CD4-positive, alpha-beta T cell (primary cell): Measurements from ENCODE around the gene DTX3. TPM values are rescaled to one million over a fixed set of nuclear protein-coding genes. Genes with fewer than 3 reads are reported as not detected.

ENCODE experiments used
- ATAC-seq: fragments of 200-7000 bp; cut with Tn5 transposase; one replicate; pipeline ENCODE4 v1.10.0; 2022; ENCODE audit warnings: mild to moderate bottlenecking; ENCODE audit not compliant: poor library complexity
- CTCF ChIA-PET: fragments of 350-600 bp; sonication (Branson Sonifier 250); formaldehyde crosslinking; loops from one replicate; lab custom pipeline; 2021; ENCODE audit warnings: antibody characterized with exemption, inconsistent platforms; lab: Charles Lee
- POLR2A ChIA-PET: fragments of 350-600 bp; sonication (Branson Sonifier 250); formaldehyde crosslinking; loops from one replicate; lab custom pipeline; 2021; ENCODE audit warnings: antibody characterized with exemption, inconsistent platforms; lab: Charles Lee
- DNase-seq, 14 experiments: peaks; one replicate each; pipeline ENCODE4 v3.0.0-alpha.2; 2013 to 2020; ENCODE audit warnings: mixed read lengths in 2 of 14
- H3K27ac ChIP-seq, 2 donors: one replicate each; pipeline versions ENCODE4 v1.5.1 to v1.7.0; 2013; ENCODE audit warnings: low read length in 2 of 2, low read depth in 1 of 2, mild to moderate bottlenecking in 1 of 2
- H3K27me3 ChIP-seq, 2 experiments: 1 replicate in 1 of 2; 2 replicates in 1 of 2; pipeline versions ENCODE4 v1.6.1 to v1.7.0; 2013; ENCODE audit warnings: low read length in 2 of 2, control low read depth in 1 of 2, mild to moderate bottlenecking in 1 of 2, moderate library complexity in 1 of 2; ENCODE audit not compliant: insufficient read depth in 2 of 2, control insufficient read depth in 1 of 2
- H3K36me3 ChIP-seq: one replicate; pipeline ENCODE4 v1.6.1; 2013; ENCODE audit warnings: low read length, control low read depth; ENCODE audit not compliant: insufficient read depth
- H3K4me1 ChIP-seq: one replicate; pipeline ENCODE4 v1.6.1; 2013; ENCODE audit warnings: low read length, control low read depth; ENCODE audit not compliant: insufficient read depth
- H3K4me3 ChIP-seq: one replicate; pipeline ENCODE4 v1.5.1; 2013; ENCODE audit warnings: mild to moderate bottlenecking, low read length, moderate library complexity
- H3K9me3 ChIP-seq, 2 experiments: 1 replicate in 1 of 2; 2 replicates in 1 of 2; pipeline versions ENCODE4 v1.6.1 to v1.7.0; 2013; ENCODE audit warnings: low read length in 2 of 2, mild to moderate bottlenecking in 2 of 2, control low read depth in 1 of 2, moderate library complexity in 1 of 2; ENCODE audit not compliant: control insufficient read depth in 1 of 2, insufficient read depth in 1 of 2
- H3K27ac Mint-ChIP-seq: one replicate; pipeline ENCODE4 v1.8.0; 2020; ENCODE audit warnings: mixed read lengths
- H3K27me3 Mint-ChIP-seq: one replicate; pipeline ENCODE4 v1.8.0; 2021; ENCODE audit warnings: mixed read lengths
- H3K36me3 Mint-ChIP-seq: one replicate; pipeline ENCODE4 v1.8.0; 2021; ENCODE audit warnings: low read depth, mixed read lengths
- H3K4me1 Mint-ChIP-seq: one replicate; pipeline ENCODE4 v1.8.0; 2021; ENCODE audit warnings: low read depth, mixed read lengths
- H3K4me3 Mint-ChIP-seq: one replicate; pipeline ENCODE4 v1.8.0; 2020; ENCODE audit warnings: mild to moderate bottlenecking, mixed read lengths
- H3K9me3 Mint-ChIP-seq: one replicate; pipeline ENCODE4 v1.8.0; 2020; ENCODE audit warnings: mixed read lengths
- CTCF ChIP-seq: fragments of 200-600 bp; IDR thresholded peaks from one replicate; pipeline ENCODE4 v1.8.0; 2022; ENCODE audit warnings: antibody characterized with exemption, mild to moderate bottlenecking
- intact Hi-C, 2 experiments: fragments of 100-400 bp; cut with DNase I in 1 of 2; cut with micrococcal nuclease in 1 of 2; formaldehyde crosslinking; loops; one replicate each; pipeline versions ENCODE4 v1.15.1 to v1.9.0; 2023 to 2025; cut with DNase I, micrococcal nuclease
- total RNA-seq, 174 experiments: library from RNA in 2 of 174; stranded (reverse) in 2 of 174; gene quantifications; one replicate each; pipeline ENCODE4 v1.2.3 and lab custom pipeline; 2021 to 2026

The DTX3 gene
- total RNA-seq, 2 experiments from 2014 or later: 28.6 to 29.4 TPM

- Histone ChIP-seq H3K4me3 (peak overlapping the region; percentile 56), H3K27ac (no peak overlapping the region), H3K27me3 (peaks cover 12 to 26% of the 10 kb centered on the region in 2 experiments), H3K9me3 (peaks cover 0 to 3% of the 10 kb centered on the region in 2 experiments), H3K4me1 (peaks cover 27% of the 10 kb centered on the region), H3K36me3 (no peaks in the 10 kb centered on the region)
- H3K4me3 Mint-ChIP-seq: peak overlapping the region; percentile 86
- H3K27me3 Mint-ChIP-seq: peaks cover 38% of the 10 kb centered on the region
- no peak for DNase-seq
- H3K27ac Mint-ChIP-seq: no peak overlapping the region
- intact Hi-C loops: no loop called here
- H3K36me3 Mint-ChIP-seq: peaks cover 13% of the 10 kb centered on the region
- peaks cover 26% of the 10 kb centered on the region for H3K4me1 Mint-ChIP-seq
- H3K9me3 Mint-ChIP-seq: no peaks in the 10 kb centered on the region
- ATAC-seq: no peak
- ChIA-PET CTCF (no interaction called here), POLR2A (interaction anchor here (0.5 to 0.6 kb wide), 2 partner anchors 195 to 926 kb away, joined by 3 read pairs; no protein-coding TSS in a partner anchor)
- no peak for TF ChIP-seq CTCF
Observed at GRCh38 chr12:57609781-57610553, 5.3 kb downstream of the DTX3 start.

GRCh38 chr12:57610554-57611107, 6.0 kb downstream of the DTX3 start:
- peak overlapping the region; percentile 86 for H3K4me3 Mint-ChIP-seq
- no peak for TF ChIP-seq CTCF
- POLR2A ChIA-PET: interaction anchor here (0.5 to 1.2 kb wide), 4 partner anchors 10 to 927 kb away, joined by 3 to 7 read pairs (median 3); partner anchors contain the start of gene PIP4K2C
- Histone ChIP-seq H3K4me1 (peaks cover 20% of the 10 kb centered on the region), H3K9me3 (peaks cover 0 to 3% of the 10 kb centered on the region in 2 experiments), H3K4me3 (peak overlapping the region; percentile 56), H3K27ac (no peak overlapping the region), H3K36me3 (no peaks in the 10 kb centered on the region), H3K27me3 (peaks cover 12 to 29% of the 10 kb centered on the region in 2 experiments)
- H3K27me3 Mint-ChIP-seq: peaks cover 44% of the 10 kb centered on the region
- H3K9me3 Mint-ChIP-seq: no peaks in the 10 kb centered on the region
- intact Hi-C loops: no loop called here
- peaks cover 19% of the 10 kb centered on the region for H3K4me1 Mint-ChIP-seq
- H3K27ac Mint-ChIP-seq: no peak overlapping the region
- DNase-seq (peak in 2 of 14 experiments; percentile 9 to 31), ATAC-seq (peak; percentile 32)
- CTCF ChIA-PET: no interaction called here
- H3K36me3 Mint-ChIP-seq: peaks cover 8% of the 10 kb centered on the region

GRCh38 chr12:57611108-57611826, 6.6 kb downstream of the DTX3 start, which contains the start of gene ARHGEF25:
Gene ARHGEF25 (plus strand): TSS chr12:57611435. CDS start chr12:57611895, 460 bp downstream.
- Histone ChIP-seq H3K4me3 (peak within 1 kb of the TSS; percentile 56), H3K36me3 (no peaks in the 10 kb centered on the region), H3K9me3 (peaks cover 0 to 3% of the 10 kb centered on the region in 2 experiments), H3K27me3 (peaks cover 14 to 32% of the 10 kb centered on the region in 2 experiments), H3K27ac (no peak within 1 kb of the TSS), H3K4me1 (peaks cover 19% of the 10 kb centered on the region)
- ATAC-seq (peak; percentile 71), DNase-seq (peak in 7 of 14 experiments; percentile 23 to 71 (median 52))
- peaks cover 50% of the 10 kb centered on the region for H3K27me3 Mint-ChIP-seq
- no peak within 1 kb of the TSS for H3K27ac Mint-ChIP-seq
- H3K4me3 Mint-ChIP-seq: peak within 1 kb of the TSS; percentile 86
- intact Hi-C loops: no loop called here
- H3K9me3 Mint-ChIP-seq: no peaks in the 10 kb centered on the region
- POLR2A ChIA-PET: interaction anchor here (0.9 to 1.2 kb wide), 2 partner anchors 11 to 20 kb away, joined by 3 to 7 read pairs; partner anchors contain the start of gene PIP4K2C
- peaks cover 16% of the 10 kb centered on the region for H3K4me1 Mint-ChIP-seq
- CTCF ChIA-PET: no interaction called here
- TF ChIP-seq CTCF: no peak
- H3K36me3 Mint-ChIP-seq: peaks cover 8% of the 10 kb centered on the region
